Uterus (tissue), 4 donors: Measurements from ENCODE around the gene GPR135. TPM values are rescaled to one million over a fixed set of nuclear protein-coding genes. Genes with fewer than 3 reads are reported as not detected.

ENCODE experiments used
- DNase-seq, 2 donors: peaks; one replicate each; pipeline ENCODE4 v3.0.0-alpha.2; 2019 to 2020
- H3K27ac ChIP-seq, 2 donors: fragments of 200-600 bp; sonication (generic); 1 replicate in 1 of 2; 2 replicates in 1 of 2; pipeline ENCODE4 v1.5.1; 2016 to 2018
- H3K27me3 ChIP-seq, 2 donors: fragments of 200-600 bp; sonication (generic); one replicate each; pipeline ENCODE4 v1.5.1; 2018 to 2019; ENCODE audit warnings: control low read depth in 1 of 2
- H3K36me3 ChIP-seq, 2 donors: fragments of 200-600 bp; sonication (generic); one replicate each; pipeline ENCODE4 v1.5.1; 2019; ENCODE audit warnings: control low read depth in 1 of 2
- H3K4me1 ChIP-seq, 2 donors: fragments of 200-600 bp; sonication (generic); one replicate each; pipeline ENCODE4 v1.5.1; 2018 to 2019; ENCODE audit warnings: control low read depth in 1 of 2
- H3K4me3 ChIP-seq, 2 donors: fragments of 200-600 bp; sonication (generic); 1 replicate in 1 of 2; 2 replicates in 1 of 2; pipeline ENCODE4 v1.5.1; 2018 to 2019; ENCODE audit warnings: mild to moderate bottlenecking in 1 of 2
- H3K9me3 ChIP-seq, 2 donors: fragments of 200-600 bp; sonication (generic); one replicate each; pipeline ENCODE4 v1.5.1; 2019; ENCODE audit warnings: control low read depth in 1 of 2
- CTCF ChIP-seq, 4 experiments: fragments of 200-600 bp in 2 of 4; fragments of 450-650 bp in 2 of 4; sonication (generic) in 2 of 4; IDR thresholded peaks; one replicate each; pipeline ENCODE4 v1.5.1; 2016 to 2019; ENCODE audit warnings: antibody characterized with exemption in 4 of 4, mild to moderate bottlenecking in 2 of 4, moderate library complexity in 1 of 4
- POLR2A ChIP-seq, 2 donors: fragments of 450-650 bp; IDR thresholded peaks; one replicate each; pipeline ENCODE4 v1.6.1; 2016; ENCODE audit warnings: antibody characterized with exemption in 2 of 2, mild to moderate bottlenecking in 1 of 2, moderate library complexity in 1 of 2
- intact Hi-C: fragments of 100-400 bp; cut with DNase I; formaldehyde crosslinking; loops from one replicate; pipeline ENCODE4 v1.15.1; 2023; ENCODE audit warnings: low total_unique reads
- total RNA-seq, 4 donors: library from RNA; depleted of rRNA in 3 of 4; stranded (reverse); fragments of >200 nt in 3 of 4; gene quantifications; one replicate each; pipeline versions ENCODE4 v1.1.0 to v1.2.4, GENCODE V29; 2014 to 2023
- donor health status: DM: yes; HTN: yes; CAD: no.

Gene GPR135
- total RNA-seq, 4 donors from 2014 or later = 2.9 to 10.2 (median 4.5) TPM

DNA sequence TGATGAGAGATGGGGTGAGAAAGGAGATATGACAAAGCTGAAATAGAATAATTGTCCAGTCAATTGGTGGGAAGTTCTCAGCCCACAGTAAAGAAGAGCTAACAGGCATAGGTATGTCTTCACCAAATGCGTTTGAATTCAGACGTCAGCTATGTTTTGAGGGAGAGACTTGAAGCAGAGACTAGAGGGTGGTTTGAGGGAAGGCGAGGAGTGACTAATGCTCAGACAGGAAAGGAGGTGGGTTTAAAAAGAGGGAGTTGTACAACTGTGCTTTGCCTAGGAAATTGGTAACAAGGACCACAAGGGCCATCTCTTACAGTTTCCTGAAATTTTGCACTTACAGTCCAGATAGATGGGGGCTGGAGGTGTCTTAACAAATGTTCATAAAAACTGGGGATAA is 25.6 kb upstream of the GPR135 start:
- Histone ChIP-seq H3K36me3 (no peaks in the 10 kb centered on the region), H3K27me3 (no peaks in the 10 kb centered on the region), H3K4me1 (no peaks in the 10 kb centered on the region), H3K27ac (no peak overlapping the region), H3K4me3 (no peak overlapping the region), H3K9me3 (no peaks in the 10 kb centered on the region)
- intact Hi-C loops = no loop called here
- no peak for DNase-seq
- no peak for TF ChIP-seq POLR2A (IDR thresholded peaks at IDR 0.05)
- TF ChIP-seq CTCF (IDR thresholded peaks at IDR 0.05) = no peak

GRCh38 chr14:59484639-59485175 is 19.5 kb upstream of the GPR135 start:
- H3K4me3 ChIP-seq = peak overlapping the region; percentile 90 to 98
- H3K9me3 ChIP-seq = no peaks in the 10 kb centered on the region
- DNase-seq = no peak
- H3K36me3 ChIP-seq = no peaks in the 10 kb centered on the region
- no peak for TF ChIP-seq POLR2A (IDR thresholded peaks at IDR 0.05)
- TF ChIP-seq CTCF (IDR thresholded peaks at IDR 0.05) = no peak
- no peaks in the 10 kb centered on the region for H3K4me1 ChIP-seq
- intact Hi-C loops = no loop called here
- no peaks in the 10 kb centered on the region for H3K27me3 ChIP-seq
- H3K27ac ChIP-seq = peak overlapping the region; percentile 95 to 96

DNA sequence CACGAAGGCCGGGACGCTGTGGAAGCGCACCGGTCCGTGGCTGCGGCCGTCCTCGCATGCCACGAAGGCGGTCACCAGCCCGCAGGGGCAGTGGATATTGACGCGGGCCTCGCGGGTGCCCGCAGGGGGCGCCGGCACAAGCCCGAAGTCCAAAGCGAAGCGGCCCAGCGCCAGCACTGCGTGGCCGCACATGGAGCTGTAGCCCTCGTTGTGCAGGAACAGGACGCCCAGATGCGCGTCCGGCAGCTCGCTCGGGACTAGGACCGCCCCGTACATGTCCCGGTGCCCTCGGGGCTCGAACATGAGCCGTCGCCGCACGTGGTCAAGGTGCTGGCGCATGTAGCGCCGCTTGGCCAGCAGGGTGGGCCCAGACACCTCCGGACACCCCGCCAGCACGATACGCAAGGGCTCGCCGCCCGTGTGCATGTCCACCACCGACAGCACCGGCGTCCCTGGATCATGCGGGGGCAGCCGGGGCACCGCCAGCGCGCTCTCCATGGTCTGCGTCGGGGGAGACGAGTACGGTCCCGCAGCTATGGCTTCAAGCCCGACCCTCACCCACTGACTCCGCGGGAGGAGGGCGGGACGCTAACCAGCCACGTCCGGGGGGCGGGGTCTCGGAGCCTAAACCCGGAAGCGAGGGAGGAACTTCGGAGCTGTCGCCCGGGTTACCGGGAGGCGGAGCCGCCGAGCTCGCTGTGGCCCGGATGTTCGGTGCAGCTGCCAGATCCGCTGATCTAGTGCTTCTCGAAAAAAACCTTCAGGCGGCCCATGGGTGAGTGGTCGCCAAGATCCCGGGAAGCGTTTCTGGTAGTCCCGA is 18.8 kb upstream of the GPR135 start, which contains the start of the genes JKAMP and L3HYPDH:
JKAMP (plus strand) TSS at position 699 of the 820 bp plus-strand sequence; CDS start at position 772, 73 bp downstream.
L3HYPDH (minus strand) TSS at position 590 of the 820 bp plus-strand sequence; CDS start at position 498, 92 bp downstream.
- intact Hi-C loops = no loop called here
- Histone ChIP-seq H3K27me3 (no peaks in the 10 kb centered on the region), H3K27ac (peak within 1 kb of the TSS; percentile 95 to 96), H3K36me3 (no peaks in the 10 kb centered on the region), H3K9me3 (no peaks in the 10 kb centered on the region), H3K4me3 (peak within 1 kb of the TSS; percentile 90 to 98), H3K4me1 (no peaks in the 10 kb centered on the region)
- DNase-seq = peak; percentile 96 to 97
- TF ChIP-seq POLR2A (IDR thresholded peaks at IDR 0.05) = peak; percentile 73 to 87
- peak; percentile 51 to 71 (median 63) for TF ChIP-seq CTCF (IDR thresholded peaks at IDR 0.05)

GRCh38 chr14:59483363-59483762 is 18.2 kb upstream of the GPR135 start:
- Histone ChIP-seq H3K27ac (peak overlapping the region; percentile 95 to 96), H3K27me3 (no peaks in the 10 kb centered on the region), H3K4me1 (no peaks in the 10 kb centered on the region), H3K4me3 (peak overlapping the region; percentile 90 to 98), H3K36me3 (no peaks in the 10 kb centered on the region), H3K9me3 (no peaks in the 10 kb centered on the region)
- DNase-seq = no peak
- no peak for TF ChIP-seq CTCF (IDR thresholded peaks at IDR 0.05)
- no peak for TF ChIP-seq POLR2A (IDR thresholded peaks at IDR 0.05)
- intact Hi-C loops = no loop called here
